ENCODE measurements around the gene FNDC3A.

Gene FNDC3A, protein sequence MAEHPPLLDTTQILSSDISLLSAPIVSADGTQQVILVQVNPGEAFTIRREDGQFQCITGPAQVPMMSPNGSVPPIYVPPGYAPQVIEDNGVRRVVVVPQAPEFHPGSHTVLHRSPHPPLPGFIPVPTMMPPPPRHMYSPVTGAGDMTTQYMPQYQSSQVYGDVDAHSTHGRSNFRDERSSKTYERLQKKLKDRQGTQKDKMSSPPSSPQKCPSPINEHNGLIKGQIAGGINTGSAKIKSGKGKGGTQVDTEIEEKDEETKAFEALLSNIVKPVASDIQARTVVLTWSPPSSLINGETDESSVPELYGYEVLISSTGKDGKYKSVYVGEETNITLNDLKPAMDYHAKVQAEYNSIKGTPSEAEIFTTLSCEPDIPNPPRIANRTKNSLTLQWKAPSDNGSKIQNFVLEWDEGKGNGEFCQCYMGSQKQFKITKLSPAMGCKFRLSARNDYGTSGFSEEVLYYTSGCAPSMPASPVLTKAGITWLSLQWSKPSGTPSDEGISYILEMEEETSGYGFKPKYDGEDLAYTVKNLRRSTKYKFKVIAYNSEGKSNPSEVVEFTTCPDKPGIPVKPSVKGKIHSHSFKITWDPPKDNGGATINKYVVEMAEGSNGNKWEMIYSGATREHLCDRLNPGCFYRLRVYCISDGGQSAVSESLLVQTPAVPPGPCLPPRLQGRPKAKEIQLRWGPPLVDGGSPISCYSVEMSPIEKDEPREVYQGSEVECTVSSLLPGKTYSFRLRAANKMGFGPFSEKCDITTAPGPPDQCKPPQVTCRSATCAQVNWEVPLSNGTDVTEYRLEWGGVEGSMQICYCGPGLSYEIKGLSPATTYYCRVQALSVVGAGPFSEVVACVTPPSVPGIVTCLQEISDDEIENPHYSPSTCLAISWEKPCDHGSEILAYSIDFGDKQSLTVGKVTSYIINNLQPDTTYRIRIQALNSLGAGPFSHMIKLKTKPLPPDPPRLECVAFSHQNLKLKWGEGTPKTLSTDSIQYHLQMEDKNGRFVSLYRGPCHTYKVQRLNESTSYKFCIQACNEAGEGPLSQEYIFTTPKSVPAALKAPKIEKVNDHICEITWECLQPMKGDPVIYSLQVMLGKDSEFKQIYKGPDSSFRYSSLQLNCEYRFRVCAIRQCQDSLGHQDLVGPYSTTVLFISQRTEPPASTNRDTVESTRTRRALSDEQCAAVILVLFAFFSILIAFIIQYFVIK

GRCh38 chr13:48975856-48976575 lies at the start of gene FNDC3A:
Gene FNDC3A, plus strand, starts transcription at chr13:48975912. Its CDS starts 30,279 bp downstream, at chr13:49006191.
- H3K4me3 ChIP-seq (ENCODE audit: low read depth, low read length): peak within 1 kb of the TSS; percentile 93
- DNase-seq (ENCODE audit: low read depth): peak; percentile 95
- TF ChIP-seq MAX (IDR thresholded peaks at IDR 0.05; ENCODE audit: low read depth, low read length) (peak; percentile 42; the same call in 1 of the 2 replicates), MYC (IDR thresholded peaks at IDR 0.05; ENCODE audit: low read depth, low read length) (peak; percentile 47), POLR2A (IDR thresholded peaks at IDR 0.05; ENCODE audit: extremely low read depth, insufficient read length) (peak; percentile 58)
- TF ChIP-seq, protein P1, sequence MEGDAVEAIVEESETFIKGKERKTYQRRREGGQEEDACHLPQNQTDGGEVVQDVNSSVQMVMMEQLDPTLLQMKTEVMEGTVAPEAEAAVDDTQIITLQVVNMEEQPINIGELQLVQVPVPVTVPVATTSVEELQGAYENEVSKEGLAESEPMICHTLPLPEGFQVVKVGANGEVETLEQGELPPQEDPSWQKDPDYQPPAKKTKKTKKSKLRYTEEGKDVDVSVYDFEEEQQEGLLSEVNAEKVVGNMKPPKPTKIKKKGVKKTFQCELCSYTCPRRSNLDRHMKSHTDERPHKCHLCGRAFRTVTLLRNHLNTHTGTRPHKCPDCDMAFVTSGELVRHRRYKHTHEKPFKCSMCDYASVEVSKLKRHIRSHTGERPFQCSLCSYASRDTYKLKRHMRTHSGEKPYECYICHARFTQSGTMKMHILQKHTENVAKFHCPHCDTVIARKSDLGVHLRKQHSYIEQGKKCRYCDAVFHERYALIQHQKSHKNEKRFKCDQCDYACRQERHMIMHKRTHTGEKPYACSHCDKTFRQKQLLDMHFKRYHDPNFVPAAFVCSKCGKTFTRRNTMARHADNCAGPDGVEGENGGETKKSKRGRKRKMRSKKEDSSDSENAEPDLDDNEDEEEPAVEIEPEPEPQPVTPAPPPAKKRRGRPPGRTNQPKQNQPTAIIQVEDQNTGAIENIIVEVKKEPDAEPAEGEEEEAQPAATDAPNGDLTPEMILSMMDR (IDR thresholded peaks at IDR 0.05; ENCODE audit: low read depth, low read length): no peak

DNA sequence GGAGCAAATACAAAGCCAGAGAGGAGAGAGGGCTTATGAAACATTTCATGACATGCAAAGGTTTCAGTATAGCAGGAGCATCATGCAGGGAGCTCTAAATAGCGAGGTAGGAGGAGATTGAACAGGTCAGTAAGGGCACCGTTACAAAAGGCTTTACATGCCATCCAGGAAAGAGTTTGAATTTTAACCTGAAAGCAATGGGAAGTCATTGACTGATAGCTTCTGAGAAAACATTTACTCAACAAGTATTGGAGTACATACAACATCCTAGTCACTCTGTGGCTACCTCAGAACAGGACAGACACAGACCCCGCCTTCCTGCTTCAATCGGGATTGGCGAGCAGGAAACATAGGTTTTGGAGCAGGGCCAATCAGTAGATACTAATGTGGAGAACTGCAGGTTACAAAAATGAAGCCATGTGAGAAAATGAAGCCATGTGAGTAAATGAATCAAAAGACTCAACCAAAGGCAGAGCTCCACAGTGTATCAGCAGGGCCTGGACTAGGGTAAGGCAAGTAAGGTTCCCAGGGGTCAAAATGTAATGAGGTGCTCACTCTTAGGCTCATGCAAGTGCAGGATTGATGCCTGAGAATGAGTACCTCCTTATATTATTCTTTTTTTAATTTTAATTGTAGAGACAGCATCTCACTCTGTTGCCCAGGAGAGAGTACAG lies 46.8 kb upstream of the FNDC3A start:
- TF ChIP-seq POLR2A (IDR thresholded peaks at IDR 0.05; ENCODE audit: extremely low read depth, insufficient read length) (no peak), MAX (IDR thresholded peaks at IDR 0.05; ENCODE audit: low read depth, low read length) (no peak), MYC (IDR thresholded peaks at IDR 0.05; ENCODE audit: low read depth, low read length) (no peak)
- TF ChIP-seq, protein P1 (IDR thresholded peaks at IDR 0.05; ENCODE audit: low read depth, low read length): no peak
- no peak for DNase-seq (ENCODE audit: low read depth)
- no peak overlapping the region for H3K4me3 ChIP-seq (ENCODE audit: low read depth, low read length)

DNA sequence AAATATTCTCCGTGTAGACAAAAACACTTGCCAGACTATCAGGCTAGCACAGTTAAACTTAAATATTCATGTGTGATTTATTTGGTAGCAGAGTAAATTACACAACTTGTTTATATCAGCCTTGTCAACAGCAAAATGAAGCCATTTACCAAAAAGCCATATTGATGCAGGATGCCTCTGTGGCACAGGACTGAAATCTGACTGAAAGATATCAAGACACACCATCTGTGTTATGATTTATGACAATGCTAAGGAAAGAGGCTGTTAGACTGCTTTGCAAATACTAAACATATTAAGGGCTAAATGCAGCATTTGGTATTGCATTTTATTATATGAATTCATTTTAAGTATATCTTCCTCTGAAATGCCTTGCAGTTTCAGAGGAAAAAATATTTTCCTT lies 44.8 kb upstream of the FNDC3A start:
- H3K4me3 ChIP-seq (ENCODE audit: low read depth, low read length): no peak overlapping the region
- TF ChIP-seq MAX (IDR thresholded peaks at IDR 0.05; ENCODE audit: low read depth, low read length): no peak
- TF ChIP-seq, protein P1 (IDR thresholded peaks at IDR 0.05; ENCODE audit: low read depth, low read length): no peak
- TF ChIP-seq POLR2A (IDR thresholded peaks at IDR 0.05; ENCODE audit: extremely low read depth, insufficient read length): no peak
- no peak for DNase-seq (ENCODE audit: low read depth)

GRCh38 chr13:48938308-48938943 lies 37.3 kb upstream of the FNDC3A start:
- no peak overlapping the region for H3K4me3 ChIP-seq (ENCODE audit: low read depth, low read length)
- TF ChIP-seq, protein P1 (IDR thresholded peaks at IDR 0.05; ENCODE audit: low read depth, low read length): no peak
- TF ChIP-seq MYC (IDR thresholded peaks at IDR 0.05; ENCODE audit: low read depth, low read length): no peak
- DNase-seq (ENCODE audit: low read depth): no peak

Data from NB4 (cell line).